Osteoblast (primary cell): ENCODE data around the gene SOCS7. TPM values are rescaled to one million over a fixed set of nuclear protein-coding genes. Genes with fewer than 3 reads are reported as not detected.

Source experiments
- DNase-seq: peaks from one replicate; pipeline ENCODE4 v3.0.0; 2011; ENCODE audit warnings: low spot score, mixed read lengths; ENCODE audit not compliant: insufficient read length; ENCODE audit errors: missing footprints
- H2AFZ ChIP-seq: 2 replicates; pipeline ENCODE4 v1.6.0; 2011; ENCODE audit warnings: mild to moderate bottlenecking, low read length
- H3K27ac ChIP-seq: 2 replicates; pipeline ENCODE4 v1.5.1; 2011; ENCODE audit warnings: mild to moderate bottlenecking, low read depth, low read length, moderate library complexity
- H3K27me3 ChIP-seq: 2 replicates; pipeline ENCODE4 v1.6.0; 2012; ENCODE audit warnings: mild to moderate bottlenecking, control low read depth, inconsistent platforms, low read length, moderate library complexity; ENCODE audit not compliant: insufficient read depth
- H3K36me3 ChIP-seq: 2 replicates; pipeline ENCODE4 v1.5.1; 2011; ENCODE audit warnings: mild to moderate bottlenecking, low read length, control low read depth, moderate library complexity; ENCODE audit not compliant: insufficient read depth
- H3K4me1 ChIP-seq: 2 replicates; pipeline ENCODE4 v1.5.1; 2011; ENCODE audit warnings: mild to moderate bottlenecking, low read length, control low read depth, moderate library complexity; ENCODE audit not compliant: insufficient read depth
- H3K4me2 ChIP-seq: 2 replicates; pipeline ENCODE4 v1.6.0; 2011; ENCODE audit warnings: mild to moderate bottlenecking, low read length; ENCODE audit not compliant: insufficient read depth
- H3K4me3 ChIP-seq: fragments of 200-600 bp; sonication (generic); 3 replicates; pipeline ENCODE4 v1.5.1; 2012; ENCODE audit warnings: mild to moderate bottlenecking, low read length, inconsistent platforms; ENCODE audit not compliant: insufficient read depth
- H3K79me2 ChIP-seq: 2 replicates; pipeline ENCODE4 v1.6.0; 2012; ENCODE audit warnings: mild to moderate bottlenecking, low read length, control low read depth, inconsistent platforms; ENCODE audit not compliant: insufficient read depth
- H3K9me3 ChIP-seq: 2 replicates; pipeline ENCODE4 v1.5.1; 2011; ENCODE audit warnings: low read depth, low read length, control low read depth
- H4K20me1 ChIP-seq: 2 replicates; pipeline ENCODE4 v1.6.0; 2012; ENCODE audit warnings: mild to moderate bottlenecking, low read length, control low read depth; ENCODE audit not compliant: insufficient read depth
- total RNA-seq: library from RNA; depleted of rRNA; stranded (reverse); fragments of >200 nt; gene quantifications from 2 replicates; pipeline ENCODE4 v1.2.3, GENCODE V29; 2012
- TF ChIP-seq, protein P1 (sequence below): IDR thresholded peaks from 2 replicates; pipeline ENCODE4 v1.5.1; 2011; ENCODE audit warnings: mild to moderate bottlenecking, low read depth, low read length, moderate library complexity; ENCODE audit errors: extremely low read depth

SOCS7 gene
- total RNA-seq, 1 donor: 16.3 TPM

DNA sequence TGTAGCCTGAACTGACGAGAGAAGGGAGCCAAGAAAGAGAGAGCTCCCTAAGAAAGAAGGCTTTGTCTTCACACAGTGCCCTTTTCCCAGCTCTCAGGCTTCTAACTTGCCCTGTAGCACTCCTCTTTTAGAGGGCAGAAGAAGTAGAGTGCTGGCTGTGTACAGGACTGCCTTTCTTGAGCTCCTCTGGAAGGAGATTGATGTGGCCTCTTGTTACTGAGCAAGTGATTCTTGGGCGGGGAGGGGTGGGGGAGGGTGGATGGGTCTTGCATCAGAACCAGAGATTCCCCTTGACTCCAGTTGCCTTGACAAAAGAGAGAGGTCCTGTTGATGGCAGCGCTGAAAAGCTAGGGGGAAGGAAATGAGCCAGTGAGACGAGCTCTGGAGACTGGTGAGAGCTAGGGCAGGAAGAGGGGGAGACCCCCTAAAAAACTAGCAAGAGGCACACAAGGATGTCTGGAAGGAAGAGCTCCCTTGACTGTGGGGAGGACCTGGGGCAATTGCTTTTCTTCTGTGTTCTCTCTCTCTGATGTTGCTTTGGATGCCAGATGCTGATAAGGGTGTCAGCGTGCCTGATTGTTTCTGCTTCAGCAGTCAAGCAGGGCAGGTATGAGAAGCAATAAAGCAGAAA lies 26.3 kb upstream of the SOCS7 start:
- H3K9me3 ChIP-seq: no peaks in the 10 kb centered on the region
- H3K79me2 ChIP-seq: no peaks in the 10 kb centered on the region
- peaks cover 17% of the 10 kb centered on the region for H3K27me3 ChIP-seq
- H3K36me3 ChIP-seq: peaks cover 12% of the 10 kb centered on the region
- no peaks in the 10 kb centered on the region for H4K20me1 ChIP-seq
- peak; percentile 19 for DNase-seq
- TF ChIP-seq, protein P1, sequence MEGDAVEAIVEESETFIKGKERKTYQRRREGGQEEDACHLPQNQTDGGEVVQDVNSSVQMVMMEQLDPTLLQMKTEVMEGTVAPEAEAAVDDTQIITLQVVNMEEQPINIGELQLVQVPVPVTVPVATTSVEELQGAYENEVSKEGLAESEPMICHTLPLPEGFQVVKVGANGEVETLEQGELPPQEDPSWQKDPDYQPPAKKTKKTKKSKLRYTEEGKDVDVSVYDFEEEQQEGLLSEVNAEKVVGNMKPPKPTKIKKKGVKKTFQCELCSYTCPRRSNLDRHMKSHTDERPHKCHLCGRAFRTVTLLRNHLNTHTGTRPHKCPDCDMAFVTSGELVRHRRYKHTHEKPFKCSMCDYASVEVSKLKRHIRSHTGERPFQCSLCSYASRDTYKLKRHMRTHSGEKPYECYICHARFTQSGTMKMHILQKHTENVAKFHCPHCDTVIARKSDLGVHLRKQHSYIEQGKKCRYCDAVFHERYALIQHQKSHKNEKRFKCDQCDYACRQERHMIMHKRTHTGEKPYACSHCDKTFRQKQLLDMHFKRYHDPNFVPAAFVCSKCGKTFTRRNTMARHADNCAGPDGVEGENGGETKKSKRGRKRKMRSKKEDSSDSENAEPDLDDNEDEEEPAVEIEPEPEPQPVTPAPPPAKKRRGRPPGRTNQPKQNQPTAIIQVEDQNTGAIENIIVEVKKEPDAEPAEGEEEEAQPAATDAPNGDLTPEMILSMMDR: no peak
- H3K27ac ChIP-seq: no peak overlapping the region
- no peak overlapping the region for H3K4me3 ChIP-seq
- H3K4me1 ChIP-seq: no peaks in the 10 kb centered on the region
- H2AFZ ChIP-seq: no peak overlapping the region
- H3K4me2 ChIP-seq: no peak overlapping the region

DNA sequence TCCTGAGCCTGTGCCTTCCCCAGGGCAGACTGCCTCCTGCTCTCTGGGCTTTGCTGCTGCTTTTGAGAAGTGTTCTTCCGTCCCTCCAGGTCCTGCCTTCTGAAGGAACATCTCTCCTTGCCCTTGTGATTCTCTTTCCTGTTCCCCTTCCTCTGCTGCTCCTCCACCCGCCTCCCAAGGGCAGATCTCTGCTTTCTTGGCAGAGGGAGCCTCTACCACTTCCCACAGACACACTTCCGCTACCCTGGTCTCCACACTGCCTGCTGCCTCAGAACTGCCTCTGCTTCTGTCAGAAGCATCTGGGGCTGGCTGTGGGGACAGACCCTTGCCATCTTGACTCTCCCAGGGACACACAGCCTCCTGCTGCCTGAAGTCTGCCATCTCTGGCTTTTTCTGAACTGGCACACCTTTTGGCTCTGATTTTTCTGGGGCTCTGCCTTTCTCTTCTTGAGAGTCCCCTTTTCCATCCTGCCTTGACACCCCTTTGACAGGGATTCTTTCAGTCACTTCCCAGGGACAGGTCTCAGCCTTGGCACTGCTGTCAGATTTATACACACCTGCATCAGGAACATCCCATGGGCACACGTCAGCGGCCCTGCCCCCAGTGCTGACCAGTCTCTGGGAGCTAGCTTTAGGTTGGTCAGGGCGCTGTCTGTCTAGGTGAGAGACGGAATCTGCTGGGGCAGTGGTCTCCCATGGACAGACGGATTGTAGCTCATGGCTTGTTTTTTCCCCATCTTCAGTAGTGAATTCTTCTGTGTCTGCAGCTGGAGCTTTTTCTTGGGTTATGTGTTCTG lies 24.4 kb upstream of the SOCS7 start:
- peak; percentile 55 for DNase-seq
- peaks cover 23% of the 10 kb centered on the region for H3K27me3 ChIP-seq
- TF ChIP-seq, protein P1: no peak
- peaks cover 8% of the 10 kb centered on the region for H3K36me3 ChIP-seq
- H3K4me3 ChIP-seq: no peak overlapping the region
- H3K4me1 ChIP-seq: no peaks in the 10 kb centered on the region
- no peaks in the 10 kb centered on the region for H3K79me2 ChIP-seq
- H3K27ac ChIP-seq: no peak overlapping the region
- H4K20me1 ChIP-seq: no peaks in the 10 kb centered on the region
- H3K9me3 ChIP-seq: no peaks in the 10 kb centered on the region
- H2AFZ ChIP-seq: no peak overlapping the region
- H3K4me2 ChIP-seq: no peak overlapping the region

DNA sequence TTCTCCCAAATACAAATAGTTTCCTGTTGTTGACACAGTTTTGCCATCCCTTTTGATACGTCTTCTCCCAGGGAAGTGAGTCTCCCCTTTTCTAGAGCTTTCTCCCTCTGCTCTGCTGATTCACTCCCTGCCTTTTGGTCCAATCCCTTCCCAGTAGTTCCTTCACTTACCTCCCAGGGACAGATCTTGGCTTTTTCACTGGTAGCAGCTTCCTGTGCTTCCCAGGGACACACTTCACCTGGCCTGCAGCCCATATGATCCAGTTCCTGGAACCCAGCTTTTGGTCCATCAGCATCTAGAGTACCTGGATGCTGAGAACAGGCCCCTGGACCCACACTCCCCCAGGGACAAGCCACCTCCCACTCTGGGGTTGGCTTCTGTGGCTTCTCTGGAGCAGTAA lies 23.7 kb upstream of the SOCS7 start:
- Histone ChIP-seq H3K9me3 (no peaks in the 10 kb centered on the region), H3K4me2 (no peak overlapping the region), H3K79me2 (no peaks in the 10 kb centered on the region), H3K27me3 (peaks cover 27% of the 10 kb centered on the region), H3K4me1 (no peaks in the 10 kb centered on the region), H4K20me1 (no peaks in the 10 kb centered on the region), H2AFZ (no peak overlapping the region), H3K27ac (no peak overlapping the region), H3K36me3 (peaks cover 2% of the 10 kb centered on the region), H3K4me3 (no peak overlapping the region)
- peak; percentile 57 for DNase-seq
- TF ChIP-seq, protein P1: no peak

DNA sequence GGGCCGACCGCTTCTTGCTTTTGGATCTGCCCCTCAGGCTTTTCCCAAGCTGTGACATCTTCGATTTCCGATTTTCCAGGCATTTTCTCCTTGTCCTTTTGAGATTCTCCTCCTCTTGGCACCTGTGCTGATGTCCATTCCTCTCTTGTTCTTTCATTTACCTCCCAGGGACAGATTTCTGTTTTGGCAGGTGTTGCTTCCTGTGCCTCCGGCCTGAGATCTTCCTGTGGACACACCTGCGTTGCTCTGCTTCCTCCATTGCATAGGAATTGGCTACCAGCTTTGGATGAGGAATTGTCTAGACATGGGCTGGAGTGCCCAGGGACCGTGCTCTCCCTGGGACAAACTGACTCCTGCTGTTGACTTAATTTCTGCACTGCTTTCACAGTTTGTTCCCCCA lies 23.0 kb upstream of the SOCS7 start:
- Histone ChIP-seq H3K4me2 (no peak overlapping the region), H3K4me1 (no peaks in the 10 kb centered on the region), H3K27ac (no peak overlapping the region), H3K4me3 (no peak overlapping the region), H3K27me3 (peaks cover 32% of the 10 kb centered on the region), H2AFZ (no peak overlapping the region), H3K36me3 (no peaks in the 10 kb centered on the region), H3K79me2 (no peaks in the 10 kb centered on the region), H3K9me3 (no peaks in the 10 kb centered on the region), H4K20me1 (no peaks in the 10 kb centered on the region)
- TF ChIP-seq, protein P1: no peak
- no peak for DNase-seq
